Stimulated activated naive CD8-positive, alpha-beta T cell treated with anti-CD3 and anti-CD28 coated beads, Interleukin-15, Interleukin-2, amounts not matched to agents 100 U/mL and 50 U/mL, for 24 hours (primary cell): ENCODE results near the gene SUPT5H.

ENCODE experiments used
- ATAC-seq: fragments of 150-1000 bp; cut with Tn5 transposase; one replicate; pipeline ENCODE4 v1.10.0; 2021
- DNase-seq: peaks from one replicate; pipeline ENCODE4 v3.0.0; 2021

SUPT5H gene

DNA sequence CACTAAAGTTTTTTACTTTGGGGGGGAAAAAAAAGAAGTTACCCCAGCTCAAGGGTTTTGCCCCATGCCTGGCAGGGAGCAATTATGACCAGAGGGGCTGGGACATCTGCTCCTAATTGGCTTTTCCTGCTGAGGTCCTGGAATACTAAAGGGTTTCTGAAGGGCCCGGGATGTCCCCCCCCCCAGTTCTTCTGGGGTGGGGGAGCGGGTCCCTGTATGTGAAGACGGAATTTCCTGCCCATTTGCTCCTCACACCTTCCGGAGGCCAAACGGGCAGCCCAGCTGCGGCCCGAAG, 52.3 kb downstream of the SUPT5H start:
- DNase-seq: no peak
- ATAC-seq: no peak

DNA sequence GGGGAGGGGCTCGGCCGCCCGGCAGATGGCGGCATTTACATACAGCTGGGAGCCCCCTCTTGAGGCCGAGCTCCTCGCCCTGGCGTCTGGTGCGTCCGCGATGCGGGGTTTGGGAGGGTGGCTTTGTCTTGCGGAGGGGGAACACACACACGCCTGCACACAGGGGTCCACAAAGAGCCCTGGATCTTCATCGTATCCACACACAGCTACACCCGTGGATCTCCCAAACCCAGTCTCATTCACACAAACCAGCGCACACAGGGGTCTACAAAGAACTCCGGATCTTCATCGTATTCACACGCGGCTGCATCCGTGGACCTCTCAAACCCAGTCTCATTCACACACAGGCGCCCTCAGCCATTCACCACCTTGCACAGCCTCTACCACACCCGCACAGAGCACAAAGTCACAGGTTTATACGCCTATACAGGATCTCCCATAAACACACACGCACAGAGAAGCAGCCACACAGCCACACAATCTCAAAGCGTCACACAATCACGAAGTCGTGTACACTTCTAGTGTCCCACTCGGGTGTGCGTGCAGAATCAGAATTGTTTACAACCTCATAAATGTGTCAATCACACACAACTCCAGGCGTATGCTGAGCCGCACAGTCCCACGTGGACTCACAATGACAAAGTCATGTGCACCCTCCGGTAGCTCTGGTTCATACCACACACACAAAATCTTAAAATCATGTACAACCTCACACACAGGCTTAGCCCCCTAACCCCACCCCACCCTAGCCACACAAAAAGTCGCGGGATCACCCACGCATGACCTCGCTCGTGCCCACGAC, 52.8 kb downstream of the SUPT5H start:
- peak; percentile 45 for ATAC-seq
- DNase-seq: peak; percentile 43

DNA sequence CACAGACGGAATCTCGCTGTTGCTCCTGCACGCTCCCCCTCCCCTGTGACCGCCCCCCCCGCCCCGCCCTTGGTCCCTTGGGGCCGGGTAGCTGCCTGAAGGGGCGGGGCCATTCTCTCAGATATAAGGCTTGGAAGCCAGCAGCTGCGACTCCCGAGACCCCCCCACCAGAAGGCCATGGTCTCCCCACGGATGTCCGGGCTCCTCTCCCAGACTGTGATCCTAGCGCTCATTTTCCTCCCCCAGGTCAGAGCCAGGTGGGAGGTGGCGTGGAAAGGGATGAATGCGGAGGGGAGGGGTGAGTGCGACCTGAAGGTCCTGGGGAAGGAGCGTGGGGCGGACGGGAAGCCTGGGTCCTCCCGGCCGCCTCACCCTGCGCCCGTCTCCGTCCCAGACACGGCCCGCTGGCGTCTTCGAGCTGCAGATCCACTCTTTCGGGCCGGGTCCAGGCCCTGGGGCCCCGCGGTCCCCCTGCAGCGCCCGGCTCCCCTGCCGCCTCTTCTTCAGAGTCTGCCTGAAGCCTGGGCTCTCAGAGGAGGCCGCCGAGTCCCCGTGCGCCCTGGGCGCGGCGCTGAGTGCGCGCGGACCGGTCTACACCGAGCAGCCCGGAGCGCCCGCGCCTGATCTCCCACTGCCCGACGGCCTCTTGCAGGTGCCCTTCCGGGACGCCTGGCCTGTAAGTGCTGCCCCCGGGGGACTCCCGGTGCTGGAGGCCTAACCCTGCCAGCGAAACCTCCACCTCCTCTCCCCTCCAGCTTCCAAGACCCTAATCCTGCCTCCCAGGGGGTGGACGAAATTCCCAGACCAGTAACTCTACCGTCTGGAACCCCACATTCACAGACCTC, 53.6 kb downstream of the SUPT5H start, which contains the start of gene DLL3:
Gene DLL3 (plus strand): TSS at position 150 of the 845 bp plus-strand sequence. CDS start 28 bp downstream, at position 178.
- ATAC-seq: no peak
- peak; percentile 41 for DNase-seq

DNA sequence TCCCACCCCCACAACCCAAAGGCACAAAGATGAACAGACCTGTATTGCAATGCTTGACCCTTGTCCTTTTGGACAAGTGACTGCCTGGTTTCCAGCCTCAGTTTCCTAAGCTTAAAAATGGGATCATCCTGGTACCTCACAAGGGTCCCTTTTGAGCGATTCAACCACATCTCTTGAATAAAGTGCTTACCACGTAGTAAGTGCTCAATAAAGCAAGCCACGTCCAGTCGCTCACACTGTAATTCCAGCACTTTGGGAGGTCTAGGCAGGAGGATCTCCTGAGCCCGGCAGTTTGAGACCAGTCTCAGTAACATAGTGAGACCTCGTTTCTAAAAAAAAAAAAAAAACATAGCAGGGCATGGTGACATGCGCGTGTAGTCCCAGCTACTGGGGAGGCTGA, 54.5 kb downstream of the SUPT5H start:
- ATAC-seq (no peak), DNase-seq (no peak)

DNA sequence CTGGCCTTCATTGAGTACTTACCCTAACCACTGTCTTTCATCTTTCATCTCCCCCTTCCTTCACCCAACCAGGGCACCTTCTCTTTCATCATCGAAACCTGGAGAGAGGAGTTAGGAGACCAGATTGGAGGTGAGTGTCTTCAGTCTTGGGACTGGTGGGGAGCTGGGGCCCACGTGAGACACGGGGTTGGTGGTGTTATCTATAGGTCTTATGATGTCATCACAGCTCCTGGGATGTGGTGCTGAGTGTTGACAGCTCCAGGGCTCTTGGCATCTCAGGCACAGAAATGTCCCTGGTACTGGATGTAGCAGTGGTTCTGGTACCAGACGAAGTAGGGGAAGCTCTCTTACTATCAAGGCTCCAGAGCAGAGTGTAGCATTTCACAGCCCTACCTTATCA, 55.2 kb downstream of the SUPT5H start:
- ATAC-seq (no peak), DNase-seq (no peak)

DNA sequence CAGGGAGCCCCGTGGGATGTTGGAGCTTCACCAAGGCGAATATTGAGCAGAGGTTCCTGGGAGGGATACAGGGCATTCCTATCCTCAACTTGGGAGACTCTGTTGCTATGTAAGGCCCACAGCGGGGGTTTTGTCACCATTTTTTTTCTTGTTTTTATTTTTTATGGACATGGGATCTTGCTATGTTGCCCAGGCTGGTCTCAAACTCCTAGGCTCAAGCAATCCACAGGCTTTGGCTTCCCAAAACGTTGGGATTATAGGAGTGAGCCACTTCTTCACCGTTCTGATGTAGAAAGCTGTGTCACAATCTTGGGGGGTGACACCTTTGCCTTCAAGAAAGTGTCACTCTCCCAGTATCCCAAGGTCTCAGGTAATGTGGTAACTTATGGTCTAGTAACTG, 56.0 kb downstream of the SUPT5H start:
- no peak for DNase-seq

DNA sequence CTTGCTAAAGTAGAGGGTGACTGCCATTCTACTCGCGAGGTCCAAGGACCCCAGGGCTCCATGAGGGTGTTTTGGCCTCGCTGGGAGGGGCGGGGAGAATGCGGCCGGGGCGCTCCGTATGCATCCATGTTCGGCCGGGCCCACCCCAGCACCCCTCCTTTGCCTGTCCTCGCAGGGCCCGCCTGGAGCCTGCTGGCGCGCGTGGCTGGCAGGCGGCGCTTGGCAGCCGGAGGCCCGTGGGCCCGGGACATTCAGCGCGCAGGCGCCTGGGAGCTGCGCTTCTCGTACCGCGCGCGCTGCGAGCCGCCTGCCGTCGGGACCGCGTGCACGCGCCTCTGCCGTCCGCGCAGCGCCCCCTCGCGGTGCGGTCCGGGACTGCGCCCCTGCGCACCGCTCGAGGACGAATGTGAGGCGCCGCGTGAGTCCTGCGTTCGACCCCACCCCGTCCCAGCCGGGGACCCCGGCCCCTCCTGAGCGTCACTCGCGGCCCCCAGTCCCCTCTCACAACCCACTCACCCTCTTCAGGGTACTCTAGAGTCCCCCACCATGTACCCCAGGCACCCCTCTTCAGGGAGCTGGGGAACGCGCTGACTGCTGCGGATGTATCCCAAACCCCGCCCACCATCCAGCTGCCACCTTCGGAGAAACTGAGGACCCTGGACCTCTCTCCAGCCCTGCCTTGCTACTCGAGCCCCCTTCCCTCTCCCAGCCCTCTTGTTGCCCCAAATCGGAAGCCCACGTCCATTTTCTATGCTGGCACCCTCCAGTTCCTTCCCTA, 57.4 kb downstream of the SUPT5H start:
- peak; percentile 58 for ATAC-seq
- peak; percentile 85 for DNase-seq

More for the DNA sequence above, 56.0 kb downstream of the SUPT5H start:
- no peak for ATAC-seq

DNA sequence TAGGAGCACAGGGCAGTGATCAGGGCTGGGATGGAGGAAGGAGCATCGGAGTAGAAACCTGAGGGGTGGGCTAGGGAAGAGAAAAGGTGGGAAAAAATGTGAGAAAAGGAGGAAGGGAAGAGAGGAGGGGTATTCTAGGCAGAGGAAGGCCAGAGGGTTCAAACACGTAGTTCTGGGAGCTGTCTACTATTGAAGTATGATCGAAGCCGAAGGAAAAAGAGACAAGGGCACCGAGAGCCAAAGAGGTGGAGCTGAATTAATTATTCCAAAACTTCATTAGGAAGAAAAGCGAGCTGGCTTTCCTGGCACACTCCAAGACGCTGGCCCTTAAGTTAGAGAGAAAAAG, 61.2 kb downstream of the SUPT5H start:
- no peak for ATAC-seq
- DNase-seq: no peak

DNA sequence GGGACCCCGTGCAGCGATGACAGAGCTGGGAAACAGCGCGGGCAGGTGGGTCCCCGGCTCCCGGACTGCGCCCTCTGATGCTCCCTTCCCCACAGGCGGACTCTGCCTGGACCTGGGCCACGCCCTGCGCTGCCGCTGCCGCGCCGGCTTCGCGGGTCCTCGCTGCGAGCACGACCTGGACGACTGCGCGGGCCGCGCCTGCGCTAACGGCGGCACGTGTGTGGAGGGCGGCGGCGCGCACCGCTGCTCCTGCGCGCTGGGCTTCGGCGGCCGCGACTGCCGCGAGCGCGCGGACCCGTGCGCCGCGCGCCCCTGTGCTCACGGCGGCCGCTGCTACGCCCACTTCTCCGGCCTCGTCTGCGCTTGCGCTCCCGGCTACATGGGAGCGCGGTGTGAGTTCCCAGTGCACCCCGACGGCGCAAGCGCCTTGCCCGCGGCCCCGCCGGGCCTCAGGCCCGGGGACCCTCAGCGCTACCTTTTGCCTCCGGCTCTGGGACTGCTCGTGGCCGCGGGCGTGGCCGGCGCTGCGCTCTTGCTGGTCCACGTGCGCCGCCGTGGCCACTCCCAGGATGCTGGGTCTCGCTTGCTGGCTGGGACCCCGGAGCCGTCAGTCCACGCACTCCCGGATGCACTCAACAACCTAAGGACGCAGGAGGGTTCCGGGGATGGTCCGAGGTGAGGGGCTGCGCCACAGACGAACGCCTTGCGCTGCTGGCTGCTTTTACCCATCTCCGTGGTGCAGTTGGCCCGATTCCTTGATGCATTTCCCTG, 61.7 kb downstream of the SUPT5H start:
- ATAC-seq (peak; percentile 75), DNase-seq (peak; percentile 71)

DNA sequence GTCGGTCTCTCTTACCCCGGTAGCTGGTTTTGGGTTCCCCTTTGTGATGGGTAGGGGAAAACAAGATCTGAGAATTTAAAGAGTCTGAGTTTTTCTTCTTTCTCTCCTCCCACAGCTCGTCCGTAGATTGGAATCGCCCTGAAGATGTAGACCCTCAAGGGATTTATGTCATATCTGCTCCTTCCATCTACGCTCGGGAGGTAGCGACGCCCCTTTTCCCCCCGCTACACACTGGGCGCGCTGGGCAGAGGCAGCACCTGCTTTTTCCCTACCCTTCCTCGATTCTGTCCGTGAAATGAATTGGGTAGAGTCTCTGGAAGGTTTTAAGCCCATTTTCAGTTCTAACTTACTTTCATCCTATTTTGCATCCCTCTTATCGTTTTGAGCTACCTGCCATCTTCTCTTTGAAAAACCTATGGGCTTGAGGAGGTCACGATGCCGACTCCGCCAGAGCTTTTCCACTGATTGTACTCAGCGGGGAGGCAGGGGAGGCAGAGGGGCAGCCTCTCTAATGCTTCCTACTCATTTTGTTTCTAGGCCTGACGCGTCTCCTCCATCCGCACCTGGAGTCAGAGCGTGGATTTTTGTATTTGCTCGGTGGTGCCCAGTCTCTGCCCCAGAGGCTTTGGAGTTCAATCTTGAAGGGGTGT, 62.5 kb downstream of the SUPT5H start:
- no peak for ATAC-seq
- DNase-seq: no peak

DNA sequence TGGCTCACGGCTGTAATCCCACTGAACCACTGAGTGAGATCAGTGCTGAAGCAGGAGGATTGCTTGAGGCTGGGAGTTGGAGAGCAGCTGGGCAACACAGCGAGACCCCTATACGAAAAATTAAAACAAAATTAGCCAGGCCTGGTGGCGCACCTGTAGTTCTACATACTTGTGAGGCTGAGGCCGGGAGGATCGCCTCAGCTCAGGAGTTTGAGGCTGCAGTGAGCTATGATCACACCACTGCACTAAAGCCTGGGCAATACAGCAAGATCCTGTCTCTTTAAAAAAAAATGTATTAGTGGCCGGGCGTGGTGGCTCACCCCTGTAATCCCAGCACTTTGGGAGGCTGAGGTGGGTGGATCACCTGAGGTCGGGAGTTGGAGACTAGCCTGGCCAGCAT, 63.2 kb downstream of the SUPT5H start:
- ATAC-seq (no peak), DNase-seq (no peak)

DNA sequence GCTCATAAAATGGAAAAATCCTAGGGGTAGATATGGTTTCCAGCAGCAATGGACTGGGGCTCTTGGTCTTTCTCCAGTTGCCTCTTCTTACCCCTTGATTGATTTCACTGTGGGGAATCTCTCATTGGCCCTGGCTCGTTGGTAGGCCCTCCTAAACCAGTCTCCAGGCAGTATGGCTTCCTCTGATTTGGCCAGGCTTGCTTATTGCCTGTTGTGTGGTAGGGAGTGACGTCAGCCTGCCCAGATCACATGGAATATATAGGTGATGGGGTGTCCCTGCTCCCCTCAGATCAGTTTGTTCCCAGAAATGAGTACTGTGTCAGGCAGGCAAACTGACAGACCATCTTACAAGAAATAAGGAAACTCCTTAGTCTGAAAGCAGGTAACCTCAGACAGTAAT, 63.9 kb downstream of the SUPT5H start:
- no peak for ATAC-seq
- DNase-seq: no peak

DNA sequence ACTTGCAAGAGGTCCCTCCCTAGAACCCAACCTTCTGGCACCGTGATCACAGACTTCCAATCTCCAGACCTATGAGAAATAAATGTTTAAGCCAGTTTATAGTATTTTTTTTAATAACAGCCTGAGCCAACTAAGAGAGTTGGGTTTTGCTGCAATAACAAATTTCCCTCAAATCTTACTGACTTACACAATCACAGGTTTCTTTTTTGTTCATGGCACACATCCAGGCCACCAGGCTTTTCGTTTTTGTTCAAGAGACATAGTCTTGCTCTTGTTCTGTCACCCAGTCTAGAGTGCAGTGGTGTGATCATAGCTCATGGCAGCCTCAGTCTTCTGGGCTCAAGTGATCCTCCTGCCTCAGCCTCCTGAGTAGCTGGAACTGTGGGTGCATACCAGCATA, 67.6 kb downstream of the SUPT5H start:
- DNase-seq: no peak
- ATAC-seq: no peak

DNA sequence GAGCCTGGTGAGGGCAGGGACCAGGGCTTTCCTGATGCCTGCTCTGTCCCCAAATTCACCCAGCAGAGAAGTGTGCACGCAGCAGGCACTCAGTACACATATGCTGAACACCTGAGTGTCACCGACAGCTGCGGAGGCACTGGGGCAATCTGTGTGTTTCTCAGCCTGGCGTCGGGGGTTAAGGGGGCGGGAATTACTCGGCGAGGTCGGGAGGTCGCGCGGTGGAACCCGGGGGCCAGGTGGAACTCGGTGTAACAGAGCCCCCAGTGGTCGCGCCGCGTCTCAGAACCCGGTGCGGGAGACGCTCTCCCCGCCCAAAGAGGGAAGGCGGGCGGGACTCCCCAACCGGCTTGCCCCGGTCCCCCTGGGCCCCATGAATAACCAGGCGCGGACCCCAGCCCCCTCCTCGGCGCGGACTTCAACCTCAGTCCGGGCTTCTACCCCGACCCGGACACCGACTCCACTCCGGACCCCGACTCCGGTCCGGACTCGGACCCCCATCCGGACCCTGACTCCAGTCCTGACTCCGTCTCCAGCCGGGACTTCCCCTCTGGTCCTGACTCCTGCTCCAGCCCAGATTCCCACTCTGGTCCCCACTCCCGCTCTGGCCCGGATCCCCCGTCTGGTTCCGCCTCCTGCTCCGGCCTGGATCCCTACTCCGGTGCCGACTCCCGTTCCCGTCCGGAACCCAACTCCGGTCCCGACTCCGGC, 69.6 kb downstream of the SUPT5H start, which contains the start of gene SELENOV:
Gene SELENOV (plus strand): TSS at position 300 of the 711 bp plus-strand sequence. CDS start 74 bp downstream, at position 374.
- DNase-seq: peak; percentile 49
- no peak for ATAC-seq

DNA sequence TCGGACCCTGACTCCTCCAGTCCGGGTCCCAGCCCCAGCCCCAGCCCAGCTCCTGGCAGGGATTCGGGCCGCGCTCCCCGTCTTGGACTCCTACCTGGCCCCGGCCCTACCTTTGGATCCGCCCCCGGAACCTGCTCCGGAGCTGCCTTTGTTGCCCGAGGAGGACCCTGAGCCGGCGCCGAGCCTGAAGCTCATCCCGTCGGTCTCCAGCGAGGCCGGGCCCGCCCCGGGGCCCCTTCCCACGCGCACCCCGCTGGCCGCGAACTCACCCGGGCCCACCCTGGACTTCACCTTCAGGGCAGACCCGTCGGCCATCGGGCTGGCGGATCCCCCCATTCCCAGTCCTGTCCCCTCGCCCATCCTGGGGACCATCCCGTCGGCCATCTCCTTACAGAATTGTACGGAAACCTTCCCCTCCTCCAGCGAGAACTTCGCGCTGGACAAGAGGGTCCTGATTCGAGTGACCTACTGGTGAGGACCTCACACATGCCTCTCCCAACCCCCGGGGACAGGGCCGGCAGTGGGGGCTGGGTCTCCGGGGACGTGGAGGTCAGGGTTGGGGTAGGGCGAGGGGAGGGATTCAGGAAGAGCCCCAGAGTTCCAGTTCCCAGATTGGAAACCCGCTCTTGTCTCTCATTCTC, 70.3 kb downstream of the SUPT5H start:
- ATAC-seq (no peak), DNase-seq (no peak)

DNA sequence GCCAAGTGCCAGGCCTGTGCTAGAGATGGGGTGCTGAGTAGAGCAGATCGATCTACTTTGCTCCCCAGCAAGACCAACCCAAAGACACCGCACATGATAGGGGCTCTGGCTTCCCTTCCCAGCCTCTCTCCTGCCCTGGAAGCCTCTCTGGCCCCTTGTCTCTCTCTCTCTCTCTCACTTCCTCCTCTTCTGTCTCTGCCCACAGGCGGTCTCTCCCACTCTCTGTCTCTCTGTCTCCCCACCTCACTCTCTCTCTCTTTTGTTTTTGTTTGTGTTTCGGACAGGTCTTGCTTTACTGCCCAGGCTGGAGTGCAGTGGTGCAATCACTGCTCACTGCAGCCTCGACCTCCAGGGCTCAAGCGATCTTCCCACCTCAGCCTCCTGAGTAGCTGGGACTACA, 70.9 kb downstream of the SUPT5H start:
- ATAC-seq: no peak
- DNase-seq: no peak

DNA sequence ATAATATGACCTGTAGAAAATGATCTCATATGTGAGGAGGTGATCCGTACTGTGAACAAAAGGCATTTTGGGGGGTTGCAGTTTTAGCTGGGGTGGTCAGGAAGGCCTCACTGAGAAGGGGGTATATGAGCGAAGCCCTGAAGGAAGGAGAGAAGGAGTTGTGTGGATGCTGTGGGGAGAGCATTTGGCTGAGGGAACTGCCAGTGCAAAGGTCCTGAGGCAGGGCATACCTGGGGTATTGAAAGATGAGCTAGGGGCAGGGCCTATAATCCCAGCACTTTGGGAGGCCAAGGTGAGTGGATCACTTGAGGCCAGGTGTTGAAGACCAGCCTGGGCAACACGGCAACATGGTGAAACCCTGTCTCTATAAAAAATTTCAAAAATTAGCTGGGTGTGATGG, 72.0 kb downstream of the SUPT5H start:
- ATAC-seq (no peak), DNase-seq (no peak)

DNA sequence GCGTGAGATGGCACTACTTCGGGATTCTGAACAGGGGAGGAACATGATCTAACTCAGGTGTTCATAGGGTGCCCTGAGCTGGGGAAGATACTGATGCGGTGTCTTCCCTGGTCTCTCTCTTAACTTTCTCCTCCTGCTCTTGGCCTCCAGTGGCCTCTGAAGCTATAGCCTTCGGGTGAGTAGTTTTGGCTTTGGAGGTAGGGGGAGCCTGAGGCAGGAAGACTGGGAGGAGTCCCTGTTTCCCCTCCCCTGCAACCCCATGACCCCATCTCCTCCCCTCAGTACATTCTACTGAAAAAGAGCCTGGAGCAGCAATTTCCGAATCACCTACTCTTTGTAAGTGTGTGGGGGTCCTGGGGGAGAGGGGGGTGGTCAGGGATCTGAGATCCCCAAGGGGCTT, 73.1 kb downstream of the SUPT5H start:
- ATAC-seq: no peak

DNA sequence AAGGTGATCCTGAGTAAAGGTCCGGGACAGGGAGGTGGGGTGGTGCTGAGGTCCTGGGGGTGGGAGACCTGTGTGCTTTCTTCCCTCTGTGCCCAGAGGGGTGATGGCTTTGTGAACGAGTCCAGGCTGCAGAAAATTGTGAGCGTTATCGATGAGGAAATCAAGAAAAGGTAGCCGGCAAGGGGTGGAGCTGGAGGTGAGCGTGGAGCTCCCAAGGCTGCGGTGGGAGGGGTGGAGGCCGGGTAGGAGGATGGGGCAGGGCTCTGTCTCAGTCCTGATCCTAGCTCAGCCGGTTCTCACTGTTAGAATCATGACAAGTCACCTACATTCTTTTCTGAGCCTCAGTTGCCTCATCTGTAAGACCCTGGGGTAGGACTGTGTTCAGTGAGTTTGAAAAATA, 73.6 kb downstream of the SUPT5H start:
- DNase-seq: no peak

More for the DNA sequence above, 73.1 kb downstream of the SUPT5H start:
- no peak for DNase-seq

More for the DNA sequence above, 73.6 kb downstream of the SUPT5H start:
- no peak for ATAC-seq
